ENCODE measurements around the gene TRIM9.

The TRIM9 gene

GRCh38 chr14:51116682-51117081 lies 21.8 kb upstream of the TRIM9 start:
- in situ Hi-C loops (cut with MboI; ENCODE audit: low sequenced_read_pairs, unreplicated experiment), result no loop called here
- no peak for TF ChIP-seq CTCF (IDR thresholded peaks at IDR 0.05; ENCODE audit: borderline replicate concordance, control extremely low read depth, extremely low read depth, insufficient read depth, missing control alignments)
- no peak for DNase-seq (ENCODE audit: low spot score)

GRCh38 chr14:51109651-51110050 lies 14.7 kb upstream of the TRIM9 start:
- no peak for DNase-seq (ENCODE audit: low spot score)
- no peak for TF ChIP-seq CTCF (IDR thresholded peaks at IDR 0.05; ENCODE audit: borderline replicate concordance, control extremely low read depth, extremely low read depth, insufficient read depth, missing control alignments)
- in situ Hi-C loops (cut with MboI; ENCODE audit: low sequenced_read_pairs, unreplicated experiment), result no loop called here

GRCh38 chr14:51107801-51108200 lies 12.9 kb upstream of the TRIM9 start:
- TF ChIP-seq CTCF (IDR thresholded peaks at IDR 0.05; ENCODE audit: borderline replicate concordance, control extremely low read depth, extremely low read depth, insufficient read depth, missing control alignments), result no peak
- DNase-seq (ENCODE audit: low spot score), result no peak
- in situ Hi-C loops (cut with MboI; ENCODE audit: low sequenced_read_pairs, unreplicated experiment), result no loop called here

GRCh38 chr14:51104467-51104866 lies 9.6 kb upstream of the TRIM9 start:
- in situ Hi-C loops (cut with MboI; ENCODE audit: low sequenced_read_pairs, unreplicated experiment), result no loop called here
- TF ChIP-seq CTCF (IDR thresholded peaks at IDR 0.05; ENCODE audit: borderline replicate concordance, control extremely low read depth, extremely low read depth, insufficient read depth, missing control alignments), result no peak
- no peak for DNase-seq (ENCODE audit: low spot score)

GRCh38 chr14:51097287-51097686 lies 2.4 kb upstream of the TRIM9 start:
- no peak for TF ChIP-seq CTCF (IDR thresholded peaks at IDR 0.05; ENCODE audit: borderline replicate concordance, control extremely low read depth, extremely low read depth, insufficient read depth, missing control alignments)
- in situ Hi-C loops (cut with MboI; ENCODE audit: low sequenced_read_pairs, unreplicated experiment), result no loop called here
- no peak for DNase-seq (ENCODE audit: low spot score)

GRCh38 chr14:51096870-51097269 lies 2.0 kb upstream of the TRIM9 start:
- in situ Hi-C loops (cut with MboI; ENCODE audit: low sequenced_read_pairs, unreplicated experiment), result no loop called here
- no peak for TF ChIP-seq CTCF (IDR thresholded peaks at IDR 0.05; ENCODE audit: borderline replicate concordance, control extremely low read depth, extremely low read depth, insufficient read depth, missing control alignments)
- DNase-seq (ENCODE audit: low spot score), result no peak
